Measurements from ENCODE around the gene COX5A.

Gene COX5A

GRCh38 chr15:74937590-74938371 lies at the start of gene COX5A:
COX5A (minus strand) TSS chr15:74938073; CDS start chr15:74938014, 59 bp downstream.
- ATAC-seq, result peak; percentile 96
- peak; percentile 92 for DNase-seq

GRCh38 chr15:74983725-74984231 lies 45.9 kb upstream of the COX5A start:
- DNase-seq, result peak; percentile 69

GRCh38 chr15:74982183-74982582 lies 44.3 kb upstream of the COX5A start:
- no peak for ATAC-seq
- no peak for DNase-seq

More at GRCh38 chr15:74983725-74984231, 45.9 kb upstream of the COX5A start:
- peak; percentile 98 for ATAC-seq

DNA sequence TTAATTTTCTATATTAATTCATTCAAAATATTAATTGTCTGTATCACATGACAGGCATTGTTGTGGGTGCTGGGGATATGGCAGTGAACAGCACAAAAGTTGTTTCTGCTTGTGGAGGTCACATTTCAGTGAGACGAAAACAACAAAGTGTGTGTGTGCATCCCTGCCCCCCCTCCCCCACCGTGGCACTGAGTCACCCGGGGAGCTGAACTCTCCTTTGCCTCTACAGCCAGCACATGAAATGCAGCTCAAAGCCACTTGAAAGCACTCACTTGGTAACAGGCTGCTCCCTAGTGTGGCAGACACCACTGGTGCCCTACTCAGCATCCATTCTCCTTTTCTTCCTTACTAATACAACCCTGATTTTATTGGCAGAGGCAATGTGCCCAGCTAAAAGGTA lies 40.6 kb upstream of the COX5A start:
- peak; percentile 83 for ATAC-seq
- DNase-seq, result peak; percentile 76

GRCh38 chr15:74978077-74978476 lies 40.2 kb upstream of the COX5A start:
- no peak for DNase-seq
- peak; percentile 3 for ATAC-seq

- DNase-seq (peak; percentile 32), ATAC-seq (peak; percentile 94)
Measured at GRCh38 chr15:74977599-74977998, 39.7 kb upstream of the COX5A start.

GRCh38 chr15:74976159-74976558 lies 38.3 kb upstream of the COX5A start:
- ATAC-seq (no peak), DNase-seq (no peak)

- DNase-seq (no peak), ATAC-seq (no peak)
Measured at GRCh38 chr15:74967670-74968069, 29.8 kb upstream of the COX5A start.

DNA sequence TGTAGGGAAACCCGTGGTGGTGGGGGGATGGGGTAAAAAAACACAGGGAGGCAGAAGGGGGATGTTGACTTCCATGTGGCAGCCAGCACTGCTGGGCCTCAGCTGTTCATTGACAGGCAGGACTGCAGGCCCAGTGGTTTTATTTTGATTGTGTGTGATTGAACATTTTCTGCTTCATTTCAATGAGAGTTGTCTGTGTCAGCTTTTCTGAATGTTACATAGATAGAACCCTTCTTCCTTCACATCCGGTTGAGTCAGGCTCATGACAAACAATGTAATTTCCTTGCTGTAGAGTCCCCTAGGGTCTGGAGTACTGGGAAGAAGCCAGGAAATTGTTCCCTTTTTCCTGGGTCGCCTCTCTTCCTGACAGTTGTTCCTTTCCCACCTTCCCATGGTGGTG lies 26.9 kb upstream of the COX5A start:
- no peak for ATAC-seq
- no peak for DNase-seq

DNA sequence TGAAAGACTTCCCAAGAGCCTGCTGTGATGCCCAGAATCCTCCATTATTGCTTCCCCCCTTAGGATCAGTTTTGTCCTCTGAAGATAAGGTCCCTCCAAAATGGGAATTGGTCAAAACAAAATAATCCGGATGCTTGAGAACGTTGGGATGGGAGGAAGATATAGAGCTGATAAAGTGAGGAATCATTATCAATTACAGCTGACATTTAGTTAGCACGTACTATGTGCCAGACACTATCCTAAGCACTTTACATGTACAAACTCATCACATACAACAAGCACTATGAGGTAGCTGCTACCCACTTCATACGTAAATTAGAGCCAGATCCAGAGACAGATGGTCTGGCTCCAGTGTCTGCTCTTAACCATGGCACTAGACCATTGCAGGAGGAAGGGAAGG lies 25.3 kb upstream of the COX5A start:
- ATAC-seq, result no peak

GRCh38 chr15:74962671-74963070 lies 24.8 kb upstream of the COX5A start:
- DNase-seq, result no peak
- no peak for ATAC-seq

More for the DNA sequence above, 25.3 kb upstream of the COX5A start:
- no peak for DNase-seq

- ATAC-seq (no peak), DNase-seq (no peak)
Measured at GRCh38 chr15:74962219-74962618, 24.3 kb upstream of the COX5A start.

DNA sequence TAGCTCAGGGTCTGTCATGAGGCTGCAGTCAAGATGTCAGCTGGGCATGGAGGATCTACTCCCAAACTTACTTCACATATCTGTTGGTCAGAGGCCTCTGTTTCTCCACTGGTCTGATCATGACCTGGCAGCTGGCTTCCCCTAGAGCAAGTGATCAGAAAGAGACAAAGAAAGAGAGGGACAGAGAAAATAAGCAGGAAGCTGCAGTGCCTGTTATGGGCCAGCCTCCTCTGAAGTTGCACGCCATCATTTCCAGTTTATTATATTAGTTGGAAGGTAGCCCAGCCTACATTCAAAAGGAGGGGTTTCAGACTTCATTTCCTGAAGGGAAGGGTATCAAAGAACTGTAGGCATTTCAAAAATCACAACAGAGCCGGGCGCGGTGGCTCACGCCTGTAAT lies 23.7 kb upstream of the COX5A start:
- DNase-seq, result no peak
- no peak for ATAC-seq

- ATAC-seq, result peak; percentile 84
- no peak for DNase-seq
Measured at GRCh38 chr15:74960995-74961588, 23.2 kb upstream of the COX5A start.

GRCh38 chr15:74960286-74960685 lies 22.4 kb upstream of the COX5A start:
- DNase-seq, result no peak
- no peak for ATAC-seq

DNA sequence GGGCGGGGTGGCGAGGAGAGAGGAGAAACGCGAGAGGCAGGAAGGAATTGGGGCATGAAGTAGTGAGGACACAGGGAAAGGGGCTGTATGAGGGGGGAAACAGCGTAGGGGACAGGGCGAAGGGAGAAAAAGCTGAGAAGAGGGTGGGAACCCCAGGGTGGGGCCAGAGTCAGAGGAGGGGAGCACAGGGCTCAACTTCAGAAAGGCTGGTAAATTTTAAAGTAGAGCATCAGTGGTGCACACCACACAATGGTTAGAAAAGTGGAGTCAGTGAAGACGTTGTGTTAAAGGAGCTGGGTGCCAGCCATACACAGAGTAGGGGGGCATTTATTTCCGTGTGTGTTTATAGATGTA lies 21.7 kb upstream of the COX5A start:
- DNase-seq, result no peak
- no peak for ATAC-seq

DNA sequence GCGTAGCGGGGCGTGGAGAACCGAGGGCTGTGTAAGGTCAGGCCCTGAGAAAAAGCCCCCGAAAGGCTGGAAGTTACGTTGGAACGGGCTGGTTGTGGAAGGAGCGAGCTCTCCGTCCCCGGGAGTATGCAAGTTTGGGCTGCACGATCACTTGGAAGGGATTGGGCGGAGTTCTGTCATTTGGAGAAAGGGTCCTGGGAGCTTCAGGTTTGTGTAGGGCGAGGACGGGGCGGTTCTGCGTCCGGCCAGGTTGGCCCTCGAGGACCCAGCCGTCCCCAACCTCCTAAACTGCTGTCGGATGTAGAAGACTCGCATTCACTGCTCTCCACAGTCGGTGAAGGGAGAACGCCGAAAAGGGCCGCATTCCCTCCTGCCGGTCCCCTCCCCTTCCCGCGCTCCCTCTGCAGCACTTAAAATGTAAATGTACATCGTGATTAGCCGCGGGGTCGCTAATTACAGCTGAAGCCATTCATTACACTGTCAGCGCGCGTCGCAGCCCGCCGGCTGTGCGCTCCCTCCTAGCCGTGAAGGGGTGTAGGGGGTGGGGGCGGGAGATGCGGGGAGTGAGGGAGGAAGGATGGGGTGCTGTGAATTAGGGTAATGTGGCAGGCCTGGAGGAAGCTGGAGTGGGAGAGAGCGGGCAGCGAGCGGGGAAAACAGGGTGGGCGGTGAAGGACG lies 21.2 kb upstream of the COX5A start:
- ATAC-seq (no peak), DNase-seq (peak; percentile 11)

DNA sequence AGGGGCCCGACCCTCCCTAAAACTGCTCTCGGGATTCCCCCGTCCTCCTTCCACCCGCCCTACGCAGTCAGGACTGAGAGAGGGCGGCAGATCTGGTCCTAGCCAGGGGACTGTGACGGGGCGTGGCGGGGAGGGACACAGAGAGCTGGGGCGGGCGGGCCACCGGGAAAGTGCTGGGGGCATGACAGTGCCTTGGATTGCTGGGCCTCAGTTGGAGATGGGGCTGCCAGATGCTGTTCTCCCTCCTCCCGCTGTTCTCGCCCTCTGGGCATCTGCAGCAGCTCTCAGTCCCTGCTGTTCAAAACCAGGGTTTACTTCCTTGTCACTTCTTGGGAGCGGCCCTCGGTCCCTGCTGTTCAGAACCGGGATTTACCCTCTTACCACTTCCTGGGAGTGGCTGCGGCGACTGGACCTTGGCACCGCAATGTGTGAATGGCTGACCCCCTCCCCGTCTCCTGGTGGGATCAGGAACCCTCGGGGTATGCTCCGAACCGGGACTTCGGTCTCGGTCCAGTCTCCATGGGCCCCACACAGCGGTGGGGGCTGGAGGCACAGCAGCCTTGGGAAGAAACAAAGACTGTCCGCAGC lies 20.5 kb upstream of the COX5A start:
- DNase-seq, result peak; percentile 41
- no peak for ATAC-seq

GRCh38 chr15:74957476-74958035 lies 19.7 kb upstream of the COX5A start:
- DNase-seq (peak; percentile 33), ATAC-seq (no peak)

GRCh38 chr15:74956648-74957475 lies 19.0 kb upstream of the COX5A start, which contains the start of gene RPP25:
RPP25 (minus strand) TSS chr15:74956772; CDS start chr15:74956583, 189 bp downstream.
- DNase-seq (peak; percentile 87), ATAC-seq (peak; percentile 77)

Measured in stimulated activated naive CD8-positive, alpha-beta T cell treated with anti-CD3 and anti-CD28 coated beads, Interleukin-15, Interleukin-2, amounts not matched to agents 100 U/mL and 50 U/mL, for 24 hours (primary cell).